GM18861 (cell line): ENCODE results near the gene CTDP1.

Experiments used
- ATAC-seq: cut with Tn5 transposase; IDR thresholded peaks from one replicate; pipeline ENCODE4 v1.9.1; 2021; ENCODE audit not compliant: unreplicated experiment

CTDP1 gene

GRCh38 chr18:79697178-79697577, 17.6 kb downstream of the CTDP1 start:
- ATAC-seq = no peak

- no peak for ATAC-seq
Observed at GRCh38 chr18:79697976-79698375, 18.4 kb downstream of the CTDP1 start.

GRCh38 chr18:79698668-79699335, 19.2 kb downstream of the CTDP1 start:
- ATAC-seq = no peak

GRCh38 chr18:79699653-79700052, 20.1 kb downstream of the CTDP1 start:
- no peak for ATAC-seq

- ATAC-seq = no peak
Observed at GRCh38 chr18:79702906-79703305, 23.3 kb downstream of the CTDP1 start.

GRCh38 chr18:79704631-79705030, 25.0 kb downstream of the CTDP1 start:
- no peak for ATAC-seq

GRCh38 chr18:79705272-79705671, 25.7 kb downstream of the CTDP1 start:
- ATAC-seq = no peak

- ATAC-seq = no peak
Observed at GRCh38 chr18:79706006-79706405, 26.4 kb downstream of the CTDP1 start.

GRCh38 chr18:79706658-79707057, 27.1 kb downstream of the CTDP1 start:
- ATAC-seq = no peak

- no peak for ATAC-seq
Observed at GRCh38 chr18:79707239-79707638, 27.6 kb downstream of the CTDP1 start.

- no peak for ATAC-seq
Observed at GRCh38 chr18:79707671-79708070, 28.1 kb downstream of the CTDP1 start.

GRCh38 chr18:79708412-79708811, 28.8 kb downstream of the CTDP1 start:
- no peak for ATAC-seq

- no peak for ATAC-seq
Observed at GRCh38 chr18:79712206-79712857, 32.7 kb downstream of the CTDP1 start.

GRCh38 chr18:79713341-79713740, 33.7 kb downstream of the CTDP1 start:
- ATAC-seq = no peak

GRCh38 chr18:79714531-79715240, 35.1 kb downstream of the CTDP1 start:
- ATAC-seq = no peak

GRCh38 chr18:79715280-79715679, 35.7 kb downstream of the CTDP1 start:
- ATAC-seq = no peak

GRCh38 chr18:79717059-79717458, 37.5 kb downstream of the CTDP1 start:
- no peak for ATAC-seq

- ATAC-seq = no peak
Observed at GRCh38 chr18:79717555-79718074, 38.0 kb downstream of the CTDP1 start.

GRCh38 chr18:79718126-79718525, 38.5 kb downstream of the CTDP1 start:
- ATAC-seq = no peak

GRCh38 chr18:79718878-79719477, 39.4 kb downstream of the CTDP1 start:
- ATAC-seq = no peak
